ENCODE results near the gene EPHA6.
"Not testable (repeated sequence)": the region's sequence is repeated elsewhere in the genome, so short reads cannot be mapped to it uniquely, and the experiment has no call there.

Gene EPHA6

DNA sequence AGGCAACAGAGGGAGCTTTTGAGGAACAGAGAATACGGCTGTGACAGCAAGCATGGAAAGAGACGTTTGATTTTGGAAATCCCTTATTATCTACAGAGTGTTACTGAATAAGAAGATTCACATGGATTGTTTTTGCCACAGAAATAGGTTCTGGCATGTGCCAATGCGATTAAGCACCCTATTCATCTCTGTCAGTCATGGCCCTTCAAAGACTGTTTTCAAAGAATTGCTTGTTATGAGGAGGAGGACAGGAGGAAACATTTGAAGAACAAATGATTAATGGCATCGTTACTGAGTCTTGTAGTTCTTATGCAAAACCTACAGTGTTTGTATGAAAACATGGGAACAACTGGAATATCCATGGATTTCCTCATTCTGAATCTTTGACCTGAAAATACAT is 86.2 kb downstream of the EPHA6 start:
- no peak for DNase-seq (ENCODE audit: low read depth)
- no peak overlapping the region for H3K4me3 ChIP-seq (ENCODE audit: low read length)
- no peak for TF ChIP-seq CTCF (conservative IDR thresholded peaks at IDR 0.05; ENCODE audit: low read length)

DNA sequence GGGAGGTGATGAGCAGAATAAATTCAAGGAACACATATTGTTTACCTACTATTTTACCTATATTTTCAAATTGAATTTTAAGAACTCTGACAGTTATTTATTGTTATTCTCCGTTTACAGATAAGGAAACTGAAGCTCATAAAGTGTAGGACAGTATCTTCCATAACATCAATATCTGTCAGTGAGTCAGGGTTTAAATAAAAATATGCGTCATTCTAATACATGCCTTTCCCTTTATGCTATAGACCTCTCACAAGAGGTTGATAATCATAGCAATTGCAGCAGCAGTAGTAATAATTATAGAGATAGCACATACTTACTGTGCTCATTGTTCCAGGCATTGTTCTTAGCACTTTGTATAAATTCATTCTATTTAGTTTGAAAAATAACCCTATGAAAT is 101.1 kb downstream of the EPHA6 start:
- no peak for DNase-seq (ENCODE audit: low read depth)

GRCh38 chr3:96931119-96931862 is 116.9 kb downstream of the EPHA6 start:
- DNase-seq (ENCODE audit: low read depth): no peak
- no peak for TF ChIP-seq CTCF (conservative IDR thresholded peaks at IDR 0.05; ENCODE audit: low read length)
- no peak overlapping the region for H3K4me3 ChIP-seq (ENCODE audit: low read length)

More for the DNA sequence above, 101.1 kb downstream of the EPHA6 start:
- no peak overlapping the region for H3K4me3 ChIP-seq (ENCODE audit: low read length)
- TF ChIP-seq CTCF (conservative IDR thresholded peaks at IDR 0.05; ENCODE audit: low read length): no peak

- DNase-seq (ENCODE audit: low read depth); H3K4me3 ChIP-seq (ENCODE audit: low read length): not testable (repeated sequence)
These were observed 127.7 kb downstream of the EPHA6 start for GRCh38 chr3:96942131-96942530.

DNA sequence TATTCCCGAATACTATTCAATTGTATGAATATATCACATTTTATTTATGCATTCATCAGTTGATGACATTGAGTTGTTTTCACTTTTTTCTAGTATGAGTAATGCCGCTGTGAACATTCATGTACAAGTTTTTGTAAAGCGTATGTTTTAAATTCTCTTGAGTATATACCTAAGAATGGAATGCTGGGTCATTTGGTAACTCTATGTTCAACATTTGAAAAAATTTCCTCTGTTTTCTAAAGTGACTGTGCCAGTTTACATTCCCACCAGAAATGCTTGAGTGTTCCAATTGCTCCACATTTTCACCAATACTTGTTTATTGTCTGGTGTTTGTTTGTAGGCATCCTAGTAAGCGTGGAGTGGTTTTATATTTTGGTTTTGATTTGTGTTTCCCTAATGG is 144.5 kb downstream of the EPHA6 start:
- DNase-seq (ENCODE audit: low read depth): no peak
- H3K4me3 ChIP-seq (ENCODE audit: low read length): no peak overlapping the region
- TF ChIP-seq CTCF (conservative IDR thresholded peaks at IDR 0.05; ENCODE audit: low read length): no peak

DNA sequence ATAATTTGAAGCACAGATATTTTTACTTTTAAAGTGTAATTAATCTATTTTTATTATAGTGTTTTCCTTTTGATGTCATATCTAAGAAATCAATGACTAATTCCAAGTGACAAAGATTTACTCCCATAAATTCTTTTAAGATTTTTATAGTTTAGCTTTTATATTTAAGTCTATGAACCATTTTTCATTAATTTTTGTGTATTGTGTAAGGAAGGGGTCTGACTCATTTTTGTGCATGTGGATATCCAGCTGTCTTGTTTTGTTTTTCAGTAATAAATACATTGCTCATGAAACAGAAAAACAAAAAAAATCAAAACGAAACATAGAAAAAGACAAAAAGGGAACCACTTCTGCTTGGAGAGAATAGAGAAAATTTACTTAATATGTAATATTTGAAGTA is 145.1 kb downstream of the EPHA6 start:
- no peak for DNase-seq (ENCODE audit: low read depth)
- TF ChIP-seq CTCF (conservative IDR thresholded peaks at IDR 0.05; ENCODE audit: low read length): no peak
- H3K4me3 ChIP-seq (ENCODE audit: low read length): no peak overlapping the region

GRCh38 chr3:96959901-96960641 is 145.7 kb downstream of the EPHA6 start:
- no peak for TF ChIP-seq CTCF (conservative IDR thresholded peaks at IDR 0.05; ENCODE audit: low read length)
- DNase-seq (ENCODE audit: low read depth): peak; percentile 10
- no peak overlapping the region for H3K4me3 ChIP-seq (ENCODE audit: low read length)
